NOMO-1 treated with dmso at 0.1 percent for 144 hours (cell line): ENCODE results near the gene ALOX12B.
A peak's percentile ranks its signal among the peaks of the same experiment; 100 is the strongest.
"Not testable (repeated sequence)": the region's sequence is repeated elsewhere in the genome, so short reads cannot be mapped to it uniquely, and the experiment has no call there.

Experiments used
- DNase-seq: peaks from one replicate; lab custom pipeline; 2025; ENCODE audit not compliant: unreplicated experiment; lab: John Stamatoyannopoulos, UW

Gene ALOX12B

DNA sequence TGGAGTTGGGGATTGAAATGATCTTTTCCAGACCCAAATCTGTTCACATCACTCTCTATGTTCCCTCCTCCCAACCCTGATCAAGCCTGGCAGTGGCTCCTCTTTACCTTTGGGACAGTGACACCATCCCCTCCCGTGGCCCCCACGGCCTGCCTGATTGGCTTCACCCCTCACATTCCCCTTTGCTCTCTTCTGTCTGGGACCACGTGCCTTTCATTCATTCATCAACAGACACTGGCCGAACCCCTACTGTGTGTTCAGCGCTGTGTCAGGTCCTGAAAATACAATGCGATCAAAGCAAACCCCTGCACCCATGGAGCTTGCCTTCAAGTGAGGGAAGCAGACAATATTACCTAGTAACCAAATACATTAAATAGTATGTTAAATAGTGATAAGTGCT is 2.2 kb upstream of the ALOX12B start:
- no peak for DNase-seq

DNA sequence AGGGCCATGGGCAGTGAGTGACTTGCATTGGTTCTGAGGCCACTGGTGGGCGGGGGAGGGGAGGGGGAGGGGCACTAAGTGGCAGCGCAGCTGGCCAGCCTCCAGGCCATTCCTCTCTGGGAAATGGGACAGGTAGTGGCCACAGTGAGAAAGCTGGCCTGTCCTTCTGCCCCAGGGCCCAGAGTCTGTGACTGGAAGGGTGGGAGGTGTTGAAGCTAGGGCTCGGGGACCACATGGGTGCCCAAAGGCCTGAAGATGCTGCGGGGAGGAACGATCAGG is 375 bp upstream of the ALOX12B start:
- DNase-seq: no peak

DNA sequence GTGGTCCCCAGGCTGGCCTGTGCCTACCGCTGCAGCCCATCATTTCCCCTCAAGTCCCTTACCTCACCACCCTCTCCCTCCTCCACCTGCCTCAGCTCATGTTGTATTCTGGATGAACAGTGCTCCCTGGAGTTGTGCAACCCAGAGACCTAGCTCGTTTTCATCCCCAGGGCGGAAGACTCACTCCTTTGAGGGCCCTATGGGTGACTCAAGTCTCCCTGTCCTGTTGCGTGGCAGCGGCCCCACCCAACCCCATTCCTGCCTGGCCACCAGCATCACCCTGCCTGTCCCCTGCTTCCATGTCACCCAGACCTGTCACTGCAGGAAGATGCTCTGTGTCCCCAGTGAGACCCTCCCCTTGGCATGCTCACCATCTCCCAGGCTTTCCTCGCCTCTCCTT is 3.3 kb downstream of the ALOX12B start:
- no peak for DNase-seq

DNA sequence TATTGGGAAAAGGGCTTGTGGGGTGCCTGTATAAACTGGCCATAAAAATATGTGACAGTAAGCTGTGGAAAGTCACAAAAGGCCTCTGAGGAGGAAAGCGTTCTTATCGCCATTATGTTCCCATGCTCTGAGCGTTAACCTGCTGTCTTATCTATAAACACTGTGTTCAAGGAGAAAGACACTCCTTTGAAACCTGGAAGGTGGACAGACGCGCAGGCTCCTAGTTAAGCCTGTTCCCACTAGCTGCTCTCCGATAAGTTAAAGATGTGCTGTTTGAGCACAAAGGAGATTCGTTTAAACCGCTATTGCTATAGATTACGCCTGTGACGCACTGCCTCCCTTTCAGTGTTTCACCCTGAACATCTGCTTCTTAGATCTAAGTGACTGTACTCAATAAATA is 5.2 kb downstream of the ALOX12B start:
- DNase-seq: no peak

DNA sequence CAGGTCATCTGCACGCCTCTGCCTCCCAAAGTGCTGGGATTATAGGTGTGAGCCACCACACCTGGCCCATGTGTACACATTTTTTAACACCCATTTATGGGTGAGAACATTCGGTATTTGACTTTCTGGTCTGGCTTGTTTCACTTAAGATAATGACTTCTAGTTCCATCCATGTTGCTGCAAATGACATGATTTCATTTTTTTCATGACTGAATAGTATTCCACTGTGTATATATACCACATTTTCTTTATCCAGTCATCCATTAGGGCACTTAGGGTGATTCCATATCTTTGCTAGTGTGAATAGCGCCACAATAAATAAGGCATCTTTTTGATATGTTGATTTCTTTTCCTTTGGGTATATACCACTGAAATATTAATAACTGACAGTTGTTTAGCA is 5.6 kb downstream of the ALOX12B start:
- no peak for DNase-seq

DNA sequence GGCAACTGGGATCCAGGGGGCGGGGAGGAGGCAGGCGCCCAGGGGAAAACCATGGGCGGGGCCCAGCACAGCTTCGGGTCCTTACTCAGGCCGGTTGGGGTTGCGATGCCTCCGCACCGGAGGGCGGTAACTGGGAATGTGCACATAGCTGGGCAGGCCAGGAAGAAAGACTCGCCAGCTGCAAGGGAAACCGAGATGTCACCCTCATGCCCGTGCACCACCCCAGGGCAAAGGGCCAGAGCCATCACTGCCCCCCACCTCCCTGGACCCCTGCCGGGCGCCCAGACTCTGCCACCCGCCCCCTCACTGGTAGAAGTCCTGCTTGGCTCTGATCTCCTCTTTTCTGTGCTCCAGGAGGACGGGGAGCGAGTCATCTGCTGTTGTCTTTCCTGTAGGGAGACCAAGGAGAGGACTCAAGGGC is 6.7 kb downstream of the ALOX12B start:
- DNase-seq: no peak

DNA sequence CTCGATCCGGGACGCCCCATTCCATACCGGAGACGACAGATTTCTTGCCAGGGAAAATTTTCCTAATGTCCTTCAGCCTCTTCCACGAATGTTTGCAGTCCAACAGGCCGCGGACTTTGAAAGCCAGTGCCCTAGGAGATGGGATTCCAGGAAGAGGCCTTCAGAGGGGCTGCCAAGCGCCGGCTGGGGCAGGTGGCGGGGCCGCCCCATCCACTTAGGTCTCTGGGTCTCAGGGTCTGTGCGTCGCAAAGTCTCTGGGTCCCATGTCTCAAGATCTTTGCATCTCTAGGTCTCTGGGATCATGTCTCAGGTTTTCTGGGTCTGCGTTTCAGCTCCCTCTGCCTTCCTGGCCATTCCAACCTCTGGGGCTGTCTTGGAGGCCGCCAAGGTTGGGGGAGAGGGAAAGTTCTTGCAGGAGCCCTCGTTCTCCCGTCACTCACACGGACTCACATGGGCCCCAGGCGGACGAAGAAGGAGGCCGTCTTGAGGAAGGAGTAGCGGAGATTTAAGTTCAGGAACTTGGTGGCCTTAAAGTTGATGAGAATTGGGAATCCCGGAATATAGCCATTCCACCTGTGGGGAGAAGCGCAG is 7.2 kb downstream of the ALOX12B start:
- no peak for DNase-seq

DNA sequence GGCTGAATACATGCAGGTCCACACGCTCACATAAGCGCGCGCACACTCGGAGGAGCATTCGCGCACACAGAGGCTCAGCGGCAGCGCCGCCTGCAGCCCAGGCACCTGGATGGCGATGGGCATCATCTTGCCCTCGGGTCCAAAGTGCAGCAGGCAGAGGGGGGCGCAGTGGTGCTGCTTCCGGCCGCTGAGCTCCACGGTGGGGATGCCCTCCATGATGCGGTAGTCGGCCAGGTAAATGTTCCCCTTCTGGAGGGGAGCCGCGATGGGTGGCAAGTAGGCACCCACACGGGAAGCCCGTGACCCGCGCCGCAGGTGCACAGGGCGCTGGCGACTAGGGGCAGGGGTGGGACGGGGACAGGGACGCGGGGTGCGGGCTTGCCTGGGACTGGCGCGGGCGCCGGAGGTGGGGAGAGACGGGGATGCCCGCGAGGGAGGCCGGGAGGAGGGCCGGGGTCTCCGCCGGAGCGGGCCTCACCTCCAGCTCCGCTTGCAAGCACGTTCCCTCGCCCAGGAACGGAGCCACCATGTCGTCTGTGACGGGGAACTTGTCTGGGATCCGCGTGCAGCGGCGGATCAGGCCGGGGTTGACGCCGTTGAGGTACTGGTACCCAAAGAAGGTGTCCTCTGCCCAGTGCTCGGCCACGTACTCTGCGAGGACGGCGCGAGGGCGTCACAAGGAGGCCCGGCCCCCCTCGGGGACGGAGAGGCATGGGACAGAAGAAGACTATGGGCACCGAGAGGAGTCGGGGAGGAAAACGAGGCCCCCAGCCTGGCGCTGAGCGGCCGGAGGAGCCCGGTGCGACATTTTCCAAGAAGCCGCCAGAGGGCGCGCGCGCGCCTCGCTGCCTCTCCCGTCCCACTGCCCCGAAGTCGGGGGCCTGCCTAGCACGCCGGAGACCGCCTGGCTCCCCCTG is 8.0 kb downstream of the ALOX12B start:
- DNase-seq: peak; percentile 57

DNA sequence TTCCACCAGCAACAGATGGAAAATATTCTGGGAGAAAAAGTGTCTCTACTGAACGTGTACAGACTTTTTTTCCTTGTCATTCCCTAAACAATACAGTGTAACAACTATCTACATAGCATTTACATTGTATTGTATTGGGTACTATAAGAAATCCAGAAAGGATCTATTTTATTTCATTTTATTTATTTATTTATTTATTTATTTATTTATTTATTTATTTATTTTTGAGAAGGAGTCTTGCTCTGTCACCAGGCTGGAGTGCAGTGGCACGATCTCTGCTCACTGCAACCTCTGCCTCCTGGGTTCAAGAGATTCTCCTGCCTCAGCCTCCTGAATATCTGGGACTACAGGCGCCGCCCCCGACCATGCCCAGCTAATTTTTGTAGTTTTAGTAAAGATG is 9.6 kb downstream of the ALOX12B start:
- DNase-seq: not testable (repeated sequence)

DNA sequence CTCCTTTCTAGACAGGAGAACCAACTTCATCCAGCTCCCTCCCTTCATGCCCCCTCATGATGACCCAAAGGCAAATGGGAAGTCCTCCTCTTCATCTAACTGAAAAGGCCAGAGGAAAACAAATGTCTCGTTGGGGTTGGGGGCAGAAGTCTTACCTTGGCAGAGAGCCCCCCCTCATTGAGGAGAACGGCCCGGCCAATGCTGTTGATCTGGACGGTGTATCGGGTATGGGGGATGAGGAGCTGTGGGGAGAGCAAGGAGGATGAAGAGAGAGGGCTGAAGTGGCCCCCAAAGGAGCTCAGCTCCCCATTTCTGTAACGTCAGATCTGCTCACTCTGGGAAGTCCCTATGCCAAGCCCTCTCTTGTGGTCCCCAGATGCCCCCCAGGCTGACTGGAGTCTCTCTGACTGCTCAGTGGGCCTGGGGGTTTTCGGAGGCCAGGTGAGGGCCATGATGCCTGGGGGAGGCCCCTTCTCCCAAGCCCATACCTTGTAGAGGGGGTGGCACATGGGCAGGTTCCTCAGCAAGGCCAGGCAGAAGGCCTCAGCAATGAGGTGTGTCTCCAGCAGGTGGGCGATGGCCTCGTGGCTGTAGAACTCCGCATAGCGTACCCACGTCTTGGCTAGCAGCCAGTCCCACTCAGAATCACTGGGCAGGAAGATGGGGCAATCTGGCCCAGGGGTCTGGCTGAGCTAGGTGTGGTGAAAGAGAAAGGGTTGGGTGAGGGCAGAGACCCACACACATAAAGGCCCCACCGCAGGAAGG is 10.8 kb downstream of the ALOX12B start:
- DNase-seq: no peak

DNA sequence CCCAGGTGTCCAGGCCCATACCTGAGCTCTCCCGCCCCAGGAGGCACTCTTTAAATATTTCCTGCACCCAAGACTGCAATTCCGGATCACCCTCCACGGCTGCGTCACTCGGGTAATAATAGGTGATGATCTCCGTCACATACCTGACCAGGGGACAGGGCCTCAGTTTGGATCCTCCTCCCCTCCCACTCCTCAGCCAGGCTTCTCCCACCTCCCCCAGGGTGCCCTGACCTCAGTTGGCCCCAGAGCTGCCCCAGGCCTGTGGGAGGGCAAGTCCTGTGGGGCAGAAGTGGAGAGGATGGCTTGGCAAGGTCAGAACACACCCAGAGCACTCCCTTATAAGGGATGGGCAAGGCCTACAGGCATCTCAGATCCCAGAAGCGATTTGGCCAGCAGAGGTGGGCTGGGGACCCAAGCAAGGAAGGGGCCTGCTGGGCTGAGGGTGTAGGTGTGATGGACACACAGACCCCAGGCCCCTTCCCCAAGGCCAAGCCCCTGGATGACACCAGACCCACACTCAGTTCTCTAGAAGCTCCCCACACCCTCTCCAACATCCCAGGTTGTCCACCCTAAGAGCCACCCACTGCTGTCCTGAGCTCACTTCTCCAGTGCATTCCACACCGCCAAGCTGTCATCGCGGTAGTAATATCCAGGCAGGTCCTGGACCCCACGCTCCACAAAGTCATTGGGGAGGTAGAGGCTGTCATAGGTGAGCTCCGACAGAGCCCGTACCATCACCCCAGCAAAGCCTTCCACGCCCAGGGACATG is 11.8 kb downstream of the ALOX12B start:
- DNase-seq: no peak

DNA sequence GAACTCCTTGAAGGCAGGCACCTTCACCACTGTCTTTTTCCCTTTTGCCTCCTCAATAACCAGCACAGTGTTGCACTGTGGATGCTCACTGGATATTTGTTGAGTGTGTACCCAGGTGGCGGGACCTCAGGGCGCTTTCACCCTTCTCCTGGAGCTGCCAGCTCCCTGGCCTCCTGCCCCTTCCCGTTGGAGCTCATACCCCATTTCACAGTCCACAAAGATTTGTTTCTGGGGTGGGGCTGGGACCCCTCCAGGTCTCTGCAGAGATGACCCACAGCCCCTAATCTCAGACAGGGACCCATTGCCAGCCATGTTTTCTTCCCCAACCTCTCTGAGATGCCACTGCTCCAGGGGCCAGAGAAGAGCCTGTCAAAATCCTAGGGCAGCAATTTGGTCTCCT is 12.4 kb downstream of the ALOX12B start:
- DNase-seq: no peak

DNA sequence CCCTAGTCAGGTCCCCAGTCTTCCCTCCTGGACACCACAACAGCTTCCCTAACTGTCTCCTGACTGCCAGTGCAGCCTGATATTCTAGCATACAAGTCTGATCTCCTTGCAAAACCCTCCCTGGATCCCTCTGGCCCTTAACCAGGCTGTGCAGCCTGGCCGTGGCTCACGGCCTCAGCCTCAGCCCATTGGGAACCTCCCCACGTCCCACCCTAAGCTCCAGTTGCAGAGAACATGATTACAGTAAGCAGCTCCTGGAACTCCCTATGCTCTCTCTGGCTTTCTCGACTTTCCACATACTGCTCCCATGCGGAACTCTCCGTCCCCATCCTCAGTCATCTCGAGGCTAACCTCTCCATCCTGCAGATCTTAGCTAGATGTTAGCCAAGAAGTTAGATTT is 13.0 kb downstream of the ALOX12B start:
- no peak for DNase-seq

DNA sequence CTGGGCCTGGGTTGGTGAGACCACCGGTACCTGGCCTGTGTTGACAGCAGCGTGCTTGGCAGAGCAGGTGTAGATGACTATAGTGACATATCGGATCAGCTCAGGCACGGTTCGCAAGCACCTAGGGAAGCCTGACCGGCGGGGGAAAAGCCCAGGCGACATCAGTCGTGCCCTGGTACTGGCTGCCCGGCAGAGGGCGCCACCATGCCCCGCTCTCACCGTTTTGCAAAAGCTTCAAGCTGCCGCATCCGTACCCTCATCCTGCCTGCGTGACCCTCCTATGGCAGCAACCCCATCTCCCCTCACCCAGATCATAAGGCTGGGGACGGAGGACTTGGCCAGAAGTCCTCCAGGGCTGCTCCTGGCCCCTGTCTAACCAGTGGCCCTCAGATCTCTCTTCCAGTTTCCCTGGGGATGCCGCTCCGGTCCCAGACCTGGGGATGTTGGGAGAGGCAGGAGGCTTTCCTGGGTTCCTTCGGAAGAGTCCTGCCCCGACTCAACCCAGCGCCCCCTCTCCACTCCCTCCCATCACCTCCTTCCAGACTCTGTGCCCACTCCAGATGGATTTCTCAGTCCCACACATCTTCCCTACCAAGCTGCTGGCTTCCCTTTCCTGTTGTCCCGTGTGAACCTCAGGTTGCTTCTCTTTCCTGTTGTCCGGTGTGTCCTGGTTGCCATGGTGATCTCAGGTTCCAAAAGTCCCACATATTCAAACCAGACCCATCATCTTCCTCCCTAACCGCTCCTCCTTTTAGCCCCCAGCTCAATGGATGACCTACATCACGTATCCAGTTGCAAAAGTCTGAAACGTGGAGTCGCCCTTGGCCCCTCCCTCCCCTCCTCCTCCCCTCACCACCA is 13.7 kb downstream of the ALOX12B start:
- peak; percentile 28 for DNase-seq

DNA sequence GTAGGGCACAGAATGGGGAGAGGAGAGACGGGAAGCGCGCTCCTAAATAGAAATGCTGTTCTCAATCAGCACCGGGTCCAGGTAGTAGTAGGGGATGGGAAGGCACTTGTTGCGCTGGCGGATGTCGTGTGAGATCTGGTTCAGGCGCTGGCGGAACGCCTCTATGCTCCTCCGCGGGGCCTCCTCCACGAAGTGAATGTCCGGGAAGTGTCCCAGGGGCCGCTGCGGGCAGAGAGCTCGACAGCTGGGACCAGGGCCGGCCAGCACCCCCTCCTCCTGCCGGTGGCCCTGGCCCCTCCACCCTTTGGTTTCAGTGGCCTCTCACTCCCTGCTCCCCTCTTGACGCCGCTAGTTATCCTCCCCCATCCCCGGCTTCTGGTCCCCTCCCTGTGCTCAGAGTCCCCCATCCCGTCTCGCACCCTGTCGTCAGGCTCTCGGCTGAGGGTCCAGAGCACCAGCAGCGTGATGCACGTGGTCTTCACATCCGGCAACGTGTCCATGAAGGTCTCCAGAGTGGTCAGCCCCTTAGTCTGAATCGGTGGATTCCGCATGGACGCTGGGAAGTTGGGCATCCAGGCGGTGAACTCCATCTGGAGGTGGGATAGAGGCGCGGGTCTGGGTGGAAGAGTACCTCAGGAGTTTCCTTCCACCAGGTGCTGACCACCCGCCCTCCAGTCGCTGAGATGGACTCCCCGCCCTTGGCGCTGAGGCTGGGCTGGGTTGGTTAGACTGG is 14.6 kb downstream of the ALOX12B start:
- no peak for DNase-seq

DNA sequence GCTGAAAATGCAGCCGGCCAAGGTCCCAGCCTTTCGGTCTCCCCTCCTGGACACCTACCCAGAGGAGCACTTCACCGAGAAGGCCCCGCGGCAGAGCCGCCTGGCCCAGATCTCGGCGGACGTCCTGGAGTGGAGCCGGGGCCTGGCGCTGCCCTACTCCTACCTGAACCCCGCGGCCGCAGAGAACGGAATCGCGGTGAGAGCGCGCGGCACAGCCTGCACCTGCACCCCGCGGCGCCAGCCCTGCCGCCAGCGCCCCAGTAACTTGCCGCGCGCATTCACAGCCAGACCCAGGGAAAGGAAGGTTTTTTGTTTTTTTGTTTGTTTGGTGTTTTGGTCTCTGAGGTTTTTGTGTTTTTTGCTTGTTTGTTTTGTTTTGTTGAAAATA is 15.2 kb downstream of the ALOX12B start:
- no peak for DNase-seq

DNA sequence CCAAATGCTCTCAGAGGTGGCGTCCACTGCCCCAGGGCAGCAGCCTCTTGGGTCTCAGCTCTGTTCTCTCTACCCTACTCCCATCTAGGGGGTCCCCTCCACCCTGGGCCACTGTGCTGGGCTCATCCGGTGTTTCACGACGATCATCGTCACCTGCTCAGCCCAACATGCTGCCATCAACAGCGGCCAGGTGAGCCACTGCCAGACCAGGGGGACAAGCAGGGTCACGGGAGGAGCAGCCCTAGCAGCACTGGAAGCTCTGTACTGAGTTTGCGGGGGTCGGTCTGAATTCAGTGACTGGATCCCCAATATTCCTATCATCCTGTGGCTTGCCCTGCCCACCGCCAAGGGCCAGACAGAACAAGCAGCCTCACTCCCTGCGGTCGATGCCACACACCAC is 16.0 kb downstream of the ALOX12B start:
- no peak for DNase-seq

DNA sequence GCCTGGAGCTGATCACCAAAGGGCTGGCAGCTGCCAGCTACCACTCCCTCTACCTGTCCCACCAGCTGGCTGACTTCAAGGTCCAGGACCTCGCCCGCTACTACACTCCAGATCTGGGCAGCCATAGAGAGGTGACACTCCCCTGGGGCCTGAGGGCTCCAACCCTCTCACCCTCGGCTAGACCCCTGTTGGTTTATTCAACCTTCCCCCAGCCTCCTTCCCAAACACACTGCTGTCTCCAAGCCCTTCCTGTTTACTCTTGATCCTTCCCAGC is 18.0 kb downstream of the ALOX12B start:
- no peak for DNase-seq

DNA sequence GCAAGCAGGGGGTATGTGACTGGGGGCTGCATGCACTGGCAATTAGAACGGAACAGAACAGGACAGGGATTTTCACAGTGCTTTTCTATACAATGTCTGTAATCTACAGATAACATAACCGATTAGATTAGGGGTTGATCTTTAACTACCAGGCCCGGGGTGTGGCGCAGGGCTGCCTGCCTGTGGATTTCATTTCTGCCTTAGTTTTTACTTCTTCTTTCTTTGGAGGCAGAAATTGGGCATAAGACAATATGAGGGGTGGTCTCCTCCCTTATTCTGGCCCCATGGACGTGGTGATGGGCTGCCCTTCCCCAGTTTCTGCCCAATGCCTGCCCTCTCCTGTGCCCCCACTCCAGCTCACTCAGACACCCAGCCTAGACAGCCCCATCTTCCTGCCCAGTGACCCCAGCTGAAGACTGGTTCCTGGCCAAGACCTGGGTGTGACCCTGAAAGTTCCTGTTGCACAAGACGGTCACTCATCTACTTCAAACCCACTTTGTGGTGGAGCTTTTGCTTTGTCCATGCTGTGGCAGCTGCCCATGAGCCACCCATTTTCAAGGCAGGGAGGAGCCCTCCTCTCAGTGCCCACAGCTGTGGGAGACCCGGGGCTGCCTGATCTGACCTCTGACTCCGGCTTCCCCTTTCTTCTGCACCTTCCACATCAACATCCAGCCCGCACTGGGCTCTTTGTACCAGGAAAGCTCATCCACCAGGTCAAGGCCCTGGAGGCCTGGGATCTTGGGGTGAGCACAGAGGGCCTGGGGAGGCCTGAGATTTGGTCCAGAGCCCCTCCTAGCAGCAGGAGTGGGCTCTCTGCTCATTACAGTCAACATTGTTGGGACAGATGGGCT is 18.6 kb downstream of the ALOX12B start:
- DNase-seq: peak; percentile 60
